H1 (cell line): ENCODE data around the gene TSPEAR. TPM values are rescaled to one million over a fixed set of nuclear protein-coding genes. Genes with fewer than 3 reads are reported as not detected.
A peak's percentile ranks its signal among the peaks of the same experiment; 100 is the strongest.

Source experiments
- CTCF ChIA-PET: fragments of 300-600 bp; sonication (Branson Sonifier 250); formaldehyde crosslinking; loops from one replicate; lab custom pipeline; 2021; ENCODE audit not compliant: partially characterized antibody; lab: Charles Lee
- POLR2A ChIA-PET: fragments of 300-600 bp; sonication (Branson Sonifier 250); formaldehyde crosslinking; loops from one replicate; lab custom pipeline; 2021; ENCODE audit warnings: inconsistent platforms; ENCODE audit not compliant: partially characterized antibody; lab: Charles Lee
- DNase-seq, 2 experiments: peaks; one replicate each; pipeline versions ENCODE4 v3.0.0 to v3.0.0-alpha.2; 2010 to 2022; ENCODE audit warnings: low spot score in 2 of 2, low read depth in 1 of 2, mixed read lengths in 1 of 2
- FAIRE-seq: peaks from 2 replicates; lab custom pipeline; 2011; peaks lifted over from hg19 to GRCh38; lab: Jason Lieb, UNC
- H2AFZ ChIP-seq: 2 replicates; pipeline ENCODE4 v1.8.1; 2012; ENCODE audit warnings: low read length, inconsistent platforms
- H2AK5ac ChIP-seq: 2 replicates; pipeline ENCODE4 v1.6.1; 2013; ENCODE audit warnings: low read depth, low read length
- H2BK120ac ChIP-seq: replicated peaks from 2 replicates; pipeline ENCODE3; 2013; ENCODE audit warnings: low read depth, low read length, inconsistent platforms
- H2BK12ac ChIP-seq: 2 replicates; pipeline ENCODE4 v1.6.1; 2013; ENCODE audit warnings: low read depth, low read length
- H2BK15ac ChIP-seq: 2 replicates; pipeline ENCODE4 v1.6.1; 2013; ENCODE audit warnings: low read length
- H2BK20ac ChIP-seq: 2 replicates; pipeline ENCODE4 v1.6.1; 2013; ENCODE audit warnings: low read length
- H2BK5ac ChIP-seq: 2 replicates; pipeline ENCODE4 v1.6.1; 2013; ENCODE audit warnings: low read depth, low read length
- H3K14ac ChIP-seq: 2 replicates; pipeline ENCODE4 v1.6.1; 2013; ENCODE audit warnings: inconsistent platforms; ENCODE audit not compliant: insufficient read length
- H3K18ac ChIP-seq: 2 replicates; pipeline ENCODE4 v1.6.1; 2013; ENCODE audit warnings: low read length; ENCODE audit errors: extremely low read depth
- H3K23ac ChIP-seq: 2 replicates; pipeline ENCODE4 v1.6.1; 2013; ENCODE audit warnings: inconsistent platforms; ENCODE audit not compliant: insufficient read length
- H3K23me2 ChIP-seq: 2 replicates; pipeline ENCODE4 v1.6.1; 2013; ENCODE audit warnings: low read depth, low read length
- H3K27ac ChIP-seq: 2 replicates; pipeline ENCODE4 v1.6.1; 2011; ENCODE audit warnings: low read depth, low read length, inconsistent platforms
- H3K27me3 ChIP-seq, 4 experiments: replicated peaks in 1 of 4; 1 replicate in 1 of 4; 2 replicates in 3 of 4; pipeline versions ENCODE4 v1.6.1 to v1.8.1; 2011 to 2013; ENCODE audit warnings: low read length in 3 of 4, mild to moderate bottlenecking in 3 of 4, inconsistent platforms in 2 of 4, mixed read lengths in 2 of 4, moderate library complexity in 1 of 4; ENCODE audit not compliant: control insufficient read depth in 3 of 4, insufficient read depth in 3 of 4; ENCODE audit errors: extremely low read depth in 1 of 4
- H3K36me3 ChIP-seq, 4 experiments: 2 replicates each; pipeline versions ENCODE4 v1.6.1 to v1.8.1; 2011 to 2013; ENCODE audit warnings: mild to moderate bottlenecking in 4 of 4, low read length in 3 of 4, moderate library complexity in 2 of 4, control low read depth in 1 of 4, inconsistent platforms in 1 of 4; ENCODE audit not compliant: insufficient read depth in 4 of 4, control insufficient read depth in 2 of 4
- H3K4ac ChIP-seq: replicated peaks from 2 replicates; pipeline ENCODE3; 2013; ENCODE audit warnings: low read length, low read depth, mixed read lengths, inconsistent platforms; ENCODE audit not compliant: insufficient read length
- H3K4me1 ChIP-seq, 4 experiments: replicated peaks in 1 of 4; 1 replicate in 1 of 4; 2 replicates in 3 of 4; pipeline versions ENCODE4 v1.6.1 to v1.8.1; 2011 to 2013; ENCODE audit warnings: low read length in 3 of 4, inconsistent platforms in 2 of 4, mixed read lengths in 1 of 4; ENCODE audit not compliant: insufficient read depth in 4 of 4, control insufficient read depth in 3 of 4
- H3K4me2 ChIP-seq, 2 experiments: 2 replicates each; pipeline versions ENCODE4 v1.6.1 to v1.8.1; 2011 to 2013; ENCODE audit warnings: low read depth in 2 of 2, low read length in 2 of 2, control low read depth in 1 of 2, inconsistent platforms in 1 of 2, mild to moderate bottlenecking in 1 of 2; ENCODE audit not compliant: insufficient read depth in 1 of 2
- H3K4me3 ChIP-seq, 4 experiments: fragments of 200-600, 300-600 bp in 1 of 4; sonication (generic), shearing (Covaris generic), sonication (Bioruptor Twin) in 1 of 4; 2 replicates each; pipeline versions ENCODE4 v1.5.1 to v1.8.1; 2011 to 2016; ENCODE audit warnings: low read length in 4 of 4, low read depth in 3 of 4, control low read depth in 2 of 4, inconsistent platforms in 2 of 4, mild to moderate bottlenecking in 2 of 4, mixed read lengths in 1 of 4, moderate library complexity in 1 of 4; ENCODE audit not compliant: insufficient read depth in 2 of 4; ENCODE audit errors: extremely low read depth in 1 of 4
- H3K56ac ChIP-seq: replicated peaks from 2 replicates; pipeline ENCODE3; 2013; ENCODE audit warnings: low read depth, mild to moderate bottlenecking, mixed read lengths, low read length, inconsistent platforms; ENCODE audit not compliant: insufficient read length
- H3K79me1 ChIP-seq: 2 replicates; pipeline ENCODE4 v1.6.1; 2013; ENCODE audit warnings: low read depth, low read length, control low read depth
- H3K79me2 ChIP-seq, 2 experiments: 2 replicates each; pipeline versions ENCODE4 v1.6.1 to v1.8.1; 2012 to 2013; ENCODE audit warnings: low read length in 2 of 2, mild to moderate bottlenecking in 2 of 2, inconsistent platforms in 1 of 2; ENCODE audit not compliant: insufficient read depth in 2 of 2, control insufficient read depth in 1 of 2
- H3K9ac ChIP-seq, 4 experiments: replicated peaks in 1 of 4; 1 replicate in 1 of 4; 2 replicates in 3 of 4; pipeline versions ENCODE4 v1.6.1 to v1.8.1; 2011 to 2013; ENCODE audit warnings: low read depth in 3 of 4, low read length in 3 of 4, control low read depth in 2 of 4, mild to moderate bottlenecking in 2 of 4, moderate library complexity in 2 of 4, inconsistent platforms in 1 of 4; ENCODE audit errors: extremely low read depth in 1 of 4
- H3K9me3 ChIP-seq, 2 experiments: 2 replicates each; pipeline versions ENCODE4 v1.6.1 to v1.8.1; 2012 to 2013; ENCODE audit warnings: mild to moderate bottlenecking in 2 of 2, moderate library complexity in 2 of 2, control low read depth in 1 of 2, inconsistent platforms in 1 of 2, low read depth in 1 of 2, low read length in 1 of 2, mixed read lengths in 1 of 2; ENCODE audit not compliant: insufficient read depth in 2 of 2
- H4K20me1 ChIP-seq, 2 experiments: replicated peaks in 1 of 2; 2 replicates each; pipeline versions ENCODE3 to v1.8.1; 2011 to 2013; ENCODE audit warnings: inconsistent platforms in 2 of 2, low read length in 2 of 2, mild to moderate bottlenecking in 1 of 2; ENCODE audit not compliant: insufficient read depth in 2 of 2, control insufficient read depth in 1 of 2
- H4K5ac ChIP-seq: 2 replicates; pipeline ENCODE4 v1.6.1; 2013; ENCODE audit warnings: low read length, low read depth, mixed read lengths, inconsistent platforms; ENCODE audit not compliant: insufficient read length
- H4K8ac ChIP-seq: 2 replicates; pipeline ENCODE4 v1.8.0; 2013; ENCODE audit warnings: mild to moderate bottlenecking, moderate library complexity, low read length, inconsistent platforms; ENCODE audit not compliant: insufficient read depth; ENCODE audit errors: extremely low read depth
- H4K91ac ChIP-seq: replicated peaks from 2 replicates; pipeline ENCODE3; 2013; ENCODE audit warnings: low read length, mixed read lengths, inconsistent platforms; ENCODE audit not compliant: insufficient read length
- CHD2 ChIP-seq: IDR thresholded peaks from 2 replicates; pipeline ENCODE4 v1.6.1; 2012; ENCODE audit warnings: low read length, improper control_type of control experiment
- HDAC6 ChIP-seq: IDR thresholded peaks from one replicate; pipeline ENCODE4 v1.7.1; 2012; ENCODE audit warnings: low read depth, mild to moderate bottlenecking, inconsistent platforms, low read length, moderate library complexity
- PHF8 ChIP-seq: fragments of 200-600 bp; sonication (generic); conservative IDR thresholded peaks from 2 replicates; pipeline ENCODE4 v1.7.1; 2012; ENCODE audit warnings: low read depth, mild to moderate bottlenecking, inconsistent platforms, low read length, moderate library complexity
- TCF12 ChIP-seq: IDR thresholded peaks from 2 replicates; pipeline ENCODE4 v1.6.1; 2011; ENCODE audit warnings: low read depth, mild to moderate bottlenecking, low read length
- YY1 ChIP-seq: IDR thresholded peaks from 2 replicates; pipeline ENCODE4 v1.6.1; 2011; ENCODE audit warnings: low read depth, mild to moderate bottlenecking, low read length
- WGBS, 2 experiments: shearing (Covaris generic) in 1 of 2; methylation state at CpG; one replicate each; pipeline versions ENCODE4 v1.1.6 to v1.1.7; 2013 to 2015; ENCODE audit warnings: low lambda C conversion rate in 2 of 2, mixed read lengths in 2 of 2, inconsistent platforms in 1 of 2, low coverage in 1 of 2, missing lambda C conversion rate in 1 of 2; ENCODE audit not compliant: insufficient replicate concordance in 2 of 2, insufficient coverage in 1 of 2, insufficient read length in 1 of 2; ENCODE audit errors: extremely low coverage in 1 of 2, missing lambda C conversion rate in 1 of 2; 5-methylcytosine and 5-hydroxymethylcytosine counted together
- polyA plus RNA-seq, 7 experiments: library from polyadenylated mRNA; depleted of rRNA in 3 of 7; stranded (reverse) in 5 of 7; unstranded in 2 of 7; fragments of >200 nt in 5 of 7; fragments of 200-250 nt in 2 of 7; gene quantifications; 1 replicate in 5 of 7; 2 replicates in 1 of 7; 4 replicates in 1 of 7; pipeline versions ENCODE4 v1.2.1 to v1.2.3, GENCODE V29; 2011 to 2013; ENCODE audit warnings: missing spikeins in 2 of 7, mixed read lengths in 2 of 7
- total RNA-seq: library from RNA; stranded (reverse); fragmentation: NEBNext Ultra II Directional; extraction: Animal tissue kit (Norgen Biotek cat#: 25700); gene quantifications from 2 replicates; pipeline ENCODE4 v1.2.1, GENCODE V29; 2021

Gene TSPEAR
- total and polyA plus RNA-seq, 2 of the 8 experiments (the other 6 are each of a cell fraction or from before 2014, with no cell fraction given) = 0.58 to 0.89 TPM

- H2AFZ ChIP-seq = no peak overlapping the region
- H2AK5ac ChIP-seq = no peak overlapping the region
- no peaks in the 10 kb centered on the region for H3K9me3 ChIP-seq
- no peaks in the 10 kb centered on the region for H3K79me2 ChIP-seq
- FAIRE-seq (no peak), DNase-seq (no peak)
- no peak overlapping the region for H3K56ac ChIP-seq
- WGBS, 2 experiments = 92% methylated on average over 44 of the region's 44 CpGs; no CpG with 5 or more reads in 1 of the 2 experiments
- no peak overlapping the region for H2BK15ac ChIP-seq
- peaks cover 0 to 5% of the 10 kb centered on the region in 2 experiments for H4K20me1 ChIP-seq
- no peak overlapping the region for H2BK20ac ChIP-seq
- no peak overlapping the region for H4K91ac ChIP-seq
- ChIA-PET CTCF (interaction anchor here (0.6 to 2.4 kb wide), 9 partner anchors 10 to 190 kb away, joined by 3 to 7 read pairs (median 3); no protein-coding TSS in a partner anchor), POLR2A (interaction anchor here (1.4 kb wide), 1 partner anchor 27 kb away, joined by 4 read pairs; no protein-coding TSS in a partner anchor)
- no peaks in the 10 kb centered on the region for H3K36me3 ChIP-seq
- peaks cover 5% of the 10 kb centered on the region; the same call in 1 of the 2 replicates for H3K23me2 ChIP-seq
- H3K9ac ChIP-seq = no peak overlapping the region
- H3K18ac ChIP-seq = no peak overlapping the region
- no peak overlapping the region for H2BK120ac ChIP-seq
- H3K79me1 ChIP-seq = no peaks in the 10 kb centered on the region
- H3K4ac ChIP-seq = no peak overlapping the region
- H2BK5ac ChIP-seq = no peak overlapping the region
- H4K5ac ChIP-seq = no peak overlapping the region
- TF ChIP-seq TCF12 (no peak), HDAC6 (no peak), PHF8 (no peak), YY1 (no peak), CHD2 (no peak)
- H3K27me3 ChIP-seq = peaks cover 0 to 11% (median 4%) of the 10 kb centered on the region in 4 experiments; a peak in 4 of 7 replicates
- no peak overlapping the region for H3K4me3 ChIP-seq
- peaks cover 0 to 5% (median 2%) of the 10 kb centered on the region in 4 experiments; a peak in 3 of 7 replicates for H3K4me1 ChIP-seq
- no peak overlapping the region for H2BK12ac ChIP-seq
- H3K27ac ChIP-seq = no peak overlapping the region
- H3K14ac ChIP-seq = no peak overlapping the region
- no peak overlapping the region for H3K23ac ChIP-seq
- H4K8ac ChIP-seq = peak overlapping the region; percentile 18; the same call in 1 of the 2 replicates
- no peak overlapping the region for H3K4me2 ChIP-seq
Measured at GRCh38 chr21:44456915-44457736, 254.2 kb downstream of the TSPEAR start.
